Measurements from ENCODE around the gene CDR2.

CDR2 gene

DNA sequence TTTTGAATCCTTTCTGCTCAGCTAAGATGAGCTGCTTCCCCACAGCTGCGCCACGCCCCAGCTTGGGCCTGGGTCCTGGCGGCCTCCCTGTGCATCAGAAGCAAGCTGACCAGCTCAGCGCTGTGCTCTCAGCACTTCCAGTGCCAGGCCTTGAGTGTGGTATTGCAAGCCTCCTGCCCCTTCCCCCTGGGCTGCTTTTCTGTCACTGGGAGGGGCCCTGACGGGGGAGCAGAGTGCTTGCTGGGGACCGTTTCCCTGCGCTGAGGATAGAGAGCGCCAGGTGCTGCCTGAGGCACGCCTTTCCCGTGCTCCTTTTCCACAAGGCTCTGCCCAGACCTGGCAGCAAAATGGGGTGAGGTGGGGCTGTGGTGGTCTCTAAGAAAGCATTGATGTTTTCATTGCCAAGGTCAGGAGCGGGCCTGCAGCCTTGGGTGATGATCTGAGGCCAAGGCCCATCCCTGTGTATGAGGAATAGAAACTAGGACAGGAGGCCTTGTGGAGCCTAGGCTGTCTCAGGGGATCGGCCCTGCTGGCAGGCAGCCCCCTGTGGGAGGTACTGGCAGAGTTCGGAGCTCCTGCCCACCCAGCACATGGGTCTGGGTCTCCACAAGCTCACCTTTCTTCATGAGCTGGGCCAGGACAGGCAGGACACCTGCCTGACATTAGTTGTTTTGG is 47.5 kb downstream of the CDR2 start:
- H3K4me3 ChIP-seq (ENCODE audit: control insufficient read depth, low read depth, low read length) = no peak overlapping the region
- TF ChIP-seq, protein P1, sequence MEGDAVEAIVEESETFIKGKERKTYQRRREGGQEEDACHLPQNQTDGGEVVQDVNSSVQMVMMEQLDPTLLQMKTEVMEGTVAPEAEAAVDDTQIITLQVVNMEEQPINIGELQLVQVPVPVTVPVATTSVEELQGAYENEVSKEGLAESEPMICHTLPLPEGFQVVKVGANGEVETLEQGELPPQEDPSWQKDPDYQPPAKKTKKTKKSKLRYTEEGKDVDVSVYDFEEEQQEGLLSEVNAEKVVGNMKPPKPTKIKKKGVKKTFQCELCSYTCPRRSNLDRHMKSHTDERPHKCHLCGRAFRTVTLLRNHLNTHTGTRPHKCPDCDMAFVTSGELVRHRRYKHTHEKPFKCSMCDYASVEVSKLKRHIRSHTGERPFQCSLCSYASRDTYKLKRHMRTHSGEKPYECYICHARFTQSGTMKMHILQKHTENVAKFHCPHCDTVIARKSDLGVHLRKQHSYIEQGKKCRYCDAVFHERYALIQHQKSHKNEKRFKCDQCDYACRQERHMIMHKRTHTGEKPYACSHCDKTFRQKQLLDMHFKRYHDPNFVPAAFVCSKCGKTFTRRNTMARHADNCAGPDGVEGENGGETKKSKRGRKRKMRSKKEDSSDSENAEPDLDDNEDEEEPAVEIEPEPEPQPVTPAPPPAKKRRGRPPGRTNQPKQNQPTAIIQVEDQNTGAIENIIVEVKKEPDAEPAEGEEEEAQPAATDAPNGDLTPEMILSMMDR (IDR thresholded peaks at IDR 0.05; ENCODE audit: control insufficient read depth, insufficient read depth, low read depth, low read length, missing control alignments) = no peak
- DNase-seq (ENCODE audit: low read depth) = no peak

GRCh38 chr16:22326369-22326652 is 48.1 kb downstream of the CDR2 start:
- H3K4me3 ChIP-seq (ENCODE audit: control insufficient read depth, low read depth, low read length) = no peak overlapping the region
- DNase-seq (ENCODE audit: low read depth) = no peak
- TF ChIP-seq, protein P1 (IDR thresholded peaks at IDR 0.05; ENCODE audit: control insufficient read depth, insufficient read depth, low read depth, low read length, missing control alignments) = no peak

DNA sequence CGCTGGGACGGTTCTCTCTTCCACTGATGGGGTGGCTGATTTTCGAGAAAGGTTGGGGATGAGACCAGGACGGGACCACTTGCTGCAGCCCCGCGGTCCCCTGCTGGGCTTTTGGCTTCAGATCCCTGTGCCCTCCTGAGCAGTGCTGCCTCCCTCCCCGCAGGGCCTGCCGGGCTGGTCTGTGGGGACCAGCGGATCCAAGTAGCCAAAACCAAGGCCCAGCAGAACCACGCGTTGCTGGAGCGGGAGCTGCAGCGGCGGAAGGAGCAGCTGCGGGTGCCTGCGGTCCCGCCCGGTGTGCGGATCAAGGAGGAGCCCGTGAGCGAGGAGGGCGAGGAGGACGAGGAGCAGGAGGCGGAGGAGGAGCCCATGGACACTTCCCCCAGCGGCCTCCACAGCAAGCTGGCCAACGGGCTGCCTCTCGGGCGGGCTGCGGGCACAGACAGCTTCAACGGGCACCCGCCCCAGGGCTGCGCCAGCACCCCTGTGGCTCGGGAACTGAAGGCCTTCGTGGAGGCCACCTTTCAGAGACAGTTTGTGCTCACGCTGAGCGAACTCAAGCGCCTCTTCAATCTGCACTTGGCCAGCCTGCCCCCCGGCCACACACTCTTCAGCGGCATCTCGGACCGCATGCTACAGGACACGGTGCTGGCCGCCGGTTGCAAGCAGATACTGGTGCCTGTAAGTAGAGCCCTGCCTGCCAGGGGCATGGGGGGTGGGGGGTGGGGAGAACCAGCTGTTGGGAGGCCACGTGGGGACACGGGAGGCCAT is 48.6 kb downstream of the CDR2 start:
- H3K4me3 ChIP-seq (ENCODE audit: control insufficient read depth, low read depth, low read length) = no peak overlapping the region
- TF ChIP-seq, protein P1 (IDR thresholded peaks at IDR 0.05; ENCODE audit: control insufficient read depth, insufficient read depth, low read depth, low read length, missing control alignments) = no peak
- DNase-seq (ENCODE audit: low read depth) = no peak

GRCh38 chr16:22324787-22325597 is 49.4 kb downstream of the CDR2 start:
- H3K4me3 ChIP-seq (ENCODE audit: control insufficient read depth, low read depth, low read length) = no peak overlapping the region
- TF ChIP-seq, protein P1 (IDR thresholded peaks at IDR 0.05; ENCODE audit: control insufficient read depth, insufficient read depth, low read depth, low read length, missing control alignments) = no peak
- no peak for DNase-seq (ENCODE audit: low read depth)

DNA sequence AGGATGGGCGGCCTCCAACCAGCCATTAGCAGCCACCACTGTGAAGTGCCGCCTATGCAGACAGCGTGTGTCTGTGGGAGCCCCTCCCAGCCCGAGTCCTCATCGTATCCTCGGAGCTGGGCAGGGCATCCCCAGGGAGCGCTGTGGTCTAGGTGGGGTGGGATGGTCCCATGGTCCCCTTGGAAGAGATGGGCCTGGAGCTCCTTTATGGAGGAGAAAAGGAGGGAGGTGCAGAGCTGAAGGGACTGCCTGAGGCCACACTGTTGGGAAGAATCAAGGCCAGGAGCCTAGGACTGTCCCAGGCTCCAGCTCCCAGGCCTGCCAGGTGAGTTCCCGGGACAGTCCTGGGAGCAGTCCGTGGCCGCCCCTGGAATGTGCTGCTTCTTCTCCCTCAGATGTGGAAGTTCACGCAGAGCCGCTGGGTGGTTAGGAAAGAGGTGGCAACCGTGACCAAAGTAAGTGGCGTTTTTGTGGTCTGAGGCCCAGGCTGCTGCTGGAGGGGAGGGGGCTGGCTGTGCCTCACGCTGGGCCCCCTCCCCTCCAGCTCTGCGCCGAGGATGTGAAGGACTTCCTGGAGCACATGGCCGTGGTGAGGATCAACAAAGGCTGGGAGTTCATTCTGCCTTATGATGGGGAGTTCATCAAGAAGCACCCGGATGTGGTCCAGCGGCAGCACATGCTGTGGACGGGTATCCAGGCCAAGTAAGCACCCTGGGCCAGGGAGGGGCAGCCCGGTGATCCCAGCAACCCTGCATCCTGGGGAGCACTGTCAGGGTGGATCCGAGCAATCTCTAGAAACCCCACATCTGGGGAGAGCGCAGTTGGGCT is 50.2 kb downstream of the CDR2 start:
- DNase-seq (ENCODE audit: low read depth) = no peak
- TF ChIP-seq, protein P1 (IDR thresholded peaks at IDR 0.05; ENCODE audit: control insufficient read depth, insufficient read depth, low read depth, low read length, missing control alignments) = no peak
- no peak overlapping the region for H3K4me3 ChIP-seq (ENCODE audit: control insufficient read depth, low read depth, low read length)

Data from AG09309 (cell line).